M059J (cell line): ENCODE data around the gene ARHGAP44. TPM values are rescaled to one million over a fixed set of nuclear protein-coding genes. Genes with fewer than 3 reads are reported as not detected.
A peak's percentile ranks its signal among the peaks of the same experiment; 100 is the strongest.

Experiments used
- DNase-seq: peaks from one replicate; pipeline ENCODE4 v3.0.0-alpha.2; 2012; ENCODE audit warnings: low read depth
- total RNA-seq: library from RNA; depleted of rRNA; stranded (reverse); fragments of >200 nt; shearing (Covaris generic); gene quantifications from 2 replicates; pipeline ENCODE4 v1.2.3, GENCODE V29; 2014

The ARHGAP44 gene
- total RNA-seq, 1 experiment from 2014 or later = not detected

DNA sequence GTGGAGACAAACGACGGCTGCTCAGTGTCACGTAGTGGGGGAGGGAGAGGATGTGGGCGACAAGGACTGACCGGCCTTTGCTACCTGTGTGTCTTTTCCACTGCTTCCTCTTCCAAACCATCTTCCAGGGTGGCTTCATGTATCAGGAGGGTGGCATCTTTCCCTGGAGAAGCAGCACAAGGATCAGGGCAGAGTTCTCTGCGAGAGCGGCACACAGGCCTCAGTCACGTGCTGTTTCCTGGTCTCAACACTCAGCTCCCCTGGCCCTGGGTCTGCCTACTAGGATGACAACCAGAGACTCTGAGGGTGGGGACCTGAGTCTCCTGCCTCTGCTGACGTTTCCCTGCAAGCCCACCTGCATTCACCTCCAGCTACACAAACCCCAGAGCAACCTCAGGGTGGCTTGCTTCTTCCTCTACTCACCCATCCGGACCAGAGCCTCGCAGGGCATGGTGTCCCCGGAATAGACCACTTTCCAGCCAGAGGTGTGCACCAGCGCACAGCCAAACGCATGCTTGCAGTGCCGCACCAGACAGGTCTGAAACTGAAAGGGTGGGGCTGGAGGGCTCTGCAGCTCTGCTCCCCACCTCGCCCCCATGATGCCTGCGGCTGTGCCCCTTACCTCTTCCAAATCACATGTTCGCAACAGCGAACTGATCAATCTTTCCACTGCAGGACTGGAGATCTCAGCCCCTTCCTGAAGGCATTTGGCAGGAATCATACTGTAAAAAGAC, 205.2 kb downstream of the ARHGAP44 start:
- no peak for DNase-seq

DNA sequence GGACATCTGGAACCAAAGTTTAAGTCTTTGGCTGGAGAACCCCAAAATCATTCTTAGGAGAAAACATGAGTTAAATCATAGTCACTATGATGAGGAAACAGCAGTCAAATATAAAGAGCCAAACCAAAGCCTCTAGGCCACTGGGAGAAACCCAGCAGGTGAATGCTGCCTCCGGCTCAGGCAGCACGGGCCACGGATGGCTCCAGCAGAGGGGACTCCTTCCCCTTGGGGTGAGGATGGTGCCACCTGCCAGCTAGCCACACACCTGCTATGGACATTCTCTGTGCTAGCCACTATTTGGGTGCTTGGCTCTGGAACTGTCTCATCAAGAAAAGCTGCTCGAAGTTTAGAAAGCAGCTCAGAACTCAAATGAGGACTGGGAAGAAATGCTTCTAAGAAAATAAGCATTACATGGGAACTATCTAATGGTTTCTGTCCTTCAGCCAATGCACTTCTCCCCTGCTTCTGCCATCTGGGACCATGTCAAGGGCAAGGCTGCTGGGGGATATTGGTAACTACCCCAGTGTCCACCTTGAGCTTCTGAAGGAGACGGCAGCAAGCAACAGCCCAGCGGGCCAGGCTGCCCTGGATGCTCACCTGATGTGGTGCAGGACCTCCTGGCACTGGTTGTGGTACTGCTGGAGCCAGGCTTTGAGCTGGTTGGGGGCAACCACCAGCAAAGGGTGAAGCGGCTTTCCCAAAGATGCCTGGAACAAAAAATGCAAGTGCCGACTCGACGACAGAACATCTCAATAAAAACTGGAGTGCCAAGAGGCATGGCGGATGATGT, 206.0 kb downstream of the ARHGAP44 start:
- DNase-seq = no peak

DNA sequence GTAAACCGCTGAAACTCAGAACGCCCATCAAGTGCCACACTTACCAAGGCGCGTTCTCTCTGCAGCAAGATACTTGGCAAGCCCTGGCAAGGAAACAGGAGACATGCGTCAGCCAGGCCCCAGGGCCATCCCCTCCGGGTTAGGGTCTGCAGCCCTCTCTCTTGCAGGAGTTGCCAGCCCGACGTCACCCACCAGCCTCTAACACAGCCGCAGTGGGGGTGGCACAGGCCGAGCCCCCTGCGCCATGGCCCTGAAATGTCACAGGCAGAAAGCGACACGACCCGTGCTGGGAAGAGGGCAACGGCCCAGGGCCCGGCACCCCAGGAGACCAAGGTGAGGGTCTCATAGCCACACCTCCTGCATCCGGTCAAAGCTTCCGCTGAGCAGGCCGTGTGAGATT, 206.6 kb downstream of the ARHGAP44 start:
- DNase-seq = no peak

DNA sequence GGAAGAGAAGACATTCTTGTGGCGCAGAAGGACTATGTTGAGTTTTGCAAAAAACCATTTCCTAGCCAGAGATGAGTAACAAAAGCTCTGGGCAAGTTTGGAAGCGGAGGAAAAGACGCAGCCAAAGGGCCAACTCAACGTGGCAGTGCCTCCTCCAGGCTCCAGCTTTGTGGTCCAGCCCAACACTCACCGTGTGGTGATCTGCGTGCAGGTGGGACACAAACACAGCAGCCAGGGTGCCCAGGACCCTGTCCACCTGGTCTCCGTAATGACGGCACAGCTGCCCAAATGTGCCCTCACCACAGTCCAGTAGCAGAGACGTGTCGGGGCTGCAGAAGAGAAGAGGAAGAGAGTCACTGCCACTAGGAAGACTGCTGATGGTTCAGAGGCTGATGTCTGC, 207.1 kb downstream of the ARHGAP44 start:
- no peak for DNase-seq

DNA sequence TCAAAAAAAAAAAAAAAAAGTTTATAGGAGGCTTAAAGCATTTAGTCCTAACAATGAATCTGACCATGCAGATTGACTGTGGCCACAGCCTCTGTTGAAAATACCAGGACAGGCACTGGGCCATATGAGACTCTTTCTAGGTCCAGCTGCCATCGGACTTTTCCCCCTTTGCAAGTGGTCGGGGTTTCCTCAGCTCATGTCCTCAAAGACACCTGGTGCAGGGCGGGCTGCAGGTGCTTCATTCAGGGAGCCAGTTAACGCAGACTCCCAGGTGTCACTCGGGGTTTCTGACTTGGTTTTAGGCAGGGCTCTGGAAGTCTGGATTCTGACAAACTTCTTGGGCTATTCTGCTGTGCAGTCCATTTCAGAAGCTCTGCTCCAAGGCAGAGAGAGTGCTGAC, 207.6 kb downstream of the ARHGAP44 start:
- DNase-seq = no peak

DNA sequence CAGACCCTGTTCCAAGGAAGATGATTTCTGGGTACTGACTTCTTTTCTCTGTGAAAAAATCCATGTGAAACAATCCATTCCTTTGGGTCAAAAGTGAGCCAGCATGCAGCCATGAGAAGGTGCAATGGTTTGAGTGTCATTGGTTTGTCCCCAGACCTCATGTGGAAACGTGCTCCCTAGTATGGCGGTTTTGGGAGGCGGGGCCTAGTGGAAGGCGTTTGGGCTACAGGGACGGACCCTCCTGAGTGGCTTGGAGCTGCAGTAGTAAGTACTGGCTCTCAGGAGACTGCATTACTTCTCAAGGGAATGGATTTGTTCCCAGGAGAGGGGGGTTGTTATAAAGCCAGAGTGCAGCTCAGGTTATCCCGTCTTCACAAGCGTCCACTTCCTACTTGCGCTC, 209.2 kb downstream of the ARHGAP44 start:
- DNase-seq = no peak

DNA sequence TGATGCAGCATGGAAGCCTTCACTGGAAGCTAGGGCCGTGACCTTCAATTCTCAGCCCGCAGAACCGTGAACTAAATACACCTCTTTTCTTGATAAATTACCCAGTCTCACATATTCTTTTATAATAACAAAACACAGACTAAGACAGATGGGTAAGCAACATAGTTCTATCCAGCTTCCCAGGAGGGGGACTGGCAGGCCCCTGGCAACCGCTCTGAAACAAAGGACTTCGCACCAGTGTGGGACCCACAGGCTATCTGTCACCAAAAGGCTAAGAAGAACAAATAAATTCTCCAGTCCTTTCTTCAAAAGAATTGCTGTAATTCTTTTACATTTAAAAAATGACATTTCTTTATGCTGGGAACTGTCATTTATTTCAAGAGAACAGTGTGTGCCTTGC, 209.6 kb downstream of the ARHGAP44 start:
- DNase-seq = no peak

DNA sequence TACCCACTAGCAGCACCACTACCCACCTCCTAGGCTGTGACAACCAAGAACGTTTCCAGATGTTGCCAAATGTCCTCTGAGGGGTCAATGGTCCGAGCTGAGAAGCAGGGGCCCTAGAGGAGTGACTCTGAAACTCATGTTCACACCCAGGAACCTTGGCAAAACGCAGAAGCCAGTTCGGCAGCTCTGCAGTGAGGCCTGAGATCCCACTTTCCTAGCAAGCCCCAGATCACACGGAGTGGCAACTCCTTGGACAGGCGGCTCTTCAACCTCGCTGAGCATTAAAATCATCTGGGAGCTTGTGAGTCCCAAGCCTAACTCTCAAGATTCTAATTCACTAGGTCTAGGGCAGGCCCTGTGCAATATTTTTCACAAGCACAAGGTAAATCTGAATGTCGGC, 211.3 kb downstream of the ARHGAP44 start:
- DNase-seq = no peak

DNA sequence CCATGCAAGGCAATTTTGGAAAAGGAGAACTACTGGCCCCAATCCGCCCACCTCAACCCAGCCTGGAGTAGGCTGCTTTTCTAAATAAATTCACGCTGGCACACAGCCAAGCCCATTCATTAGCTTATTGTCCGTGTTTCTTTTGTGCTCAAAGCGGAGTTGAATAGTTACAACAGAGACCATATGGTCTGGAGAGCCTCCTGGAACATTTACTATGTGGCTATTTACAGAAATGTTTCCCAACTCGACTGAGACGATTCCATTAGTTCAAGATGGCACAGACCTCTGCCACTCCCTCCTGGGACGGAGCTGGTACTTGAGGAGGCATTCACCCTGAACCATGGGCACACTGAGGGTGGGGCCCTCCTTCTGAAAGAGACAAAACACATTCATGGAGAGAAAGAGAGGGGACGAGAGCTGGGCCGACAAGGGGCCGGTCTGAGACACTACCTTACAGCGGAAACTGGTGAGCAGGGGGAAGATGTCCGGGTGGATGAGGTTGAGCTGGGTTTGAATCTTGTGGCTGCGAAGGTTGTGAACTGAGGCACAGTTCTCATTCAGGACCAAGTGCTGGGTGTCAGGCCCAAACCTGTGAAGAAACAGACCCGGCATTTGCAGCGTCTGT, 212.8 kb downstream of the ARHGAP44 start:
- DNase-seq = no peak

DNA sequence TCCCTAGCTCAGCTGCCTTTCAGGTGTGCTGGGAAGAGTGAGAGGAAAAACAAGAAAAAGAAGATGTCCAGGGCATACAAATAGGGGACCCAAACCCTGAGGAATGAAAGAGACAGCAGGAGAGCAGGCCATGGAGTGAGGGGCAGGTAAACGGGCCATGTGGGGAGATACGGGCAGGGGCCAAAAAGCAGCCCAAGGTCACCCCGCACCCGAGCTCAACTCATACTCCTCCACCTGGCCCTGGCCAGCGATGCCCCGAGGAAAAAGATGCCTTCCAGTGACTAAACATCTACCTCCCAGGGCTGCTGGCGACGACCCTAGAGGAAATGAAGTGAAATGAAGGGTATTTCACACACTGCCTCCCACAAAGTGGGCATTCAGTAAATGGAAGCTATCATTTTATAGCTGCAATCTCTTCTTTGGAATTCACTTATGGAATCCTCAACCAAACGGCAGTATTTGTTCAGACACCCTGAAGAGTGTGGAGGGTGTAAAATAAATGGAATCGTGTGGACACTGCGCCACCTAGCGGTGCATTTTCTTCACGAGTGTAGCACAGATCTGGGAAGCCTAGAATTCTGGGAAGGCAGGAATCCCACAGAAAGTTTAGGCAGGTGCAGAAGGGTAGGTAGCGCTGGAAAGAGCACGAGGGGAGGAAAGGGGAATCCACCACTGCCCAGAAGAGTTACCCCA, 213.6 kb downstream of the ARHGAP44 start:
- DNase-seq = peak; percentile 66

DNA sequence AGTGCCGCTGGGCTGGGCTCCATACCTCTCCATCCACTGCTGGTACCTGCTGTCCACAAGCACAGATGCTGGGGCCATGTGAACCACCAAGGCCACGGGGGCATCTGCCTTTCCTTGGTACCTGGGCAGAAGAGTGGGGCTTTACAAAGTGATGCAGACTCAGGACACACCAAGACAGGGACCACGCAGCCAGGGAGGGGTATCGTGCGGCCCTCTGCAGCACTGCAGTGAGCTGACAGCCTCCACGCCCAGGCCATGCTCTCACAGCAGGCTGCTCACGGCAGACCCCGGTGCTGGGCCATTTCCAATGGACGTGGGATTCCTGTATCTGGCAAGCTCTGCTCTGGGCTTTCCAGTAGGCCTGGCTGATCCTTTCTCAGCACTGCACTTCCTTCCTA, 214.2 kb downstream of the ARHGAP44 start:
- no peak for DNase-seq

DNA sequence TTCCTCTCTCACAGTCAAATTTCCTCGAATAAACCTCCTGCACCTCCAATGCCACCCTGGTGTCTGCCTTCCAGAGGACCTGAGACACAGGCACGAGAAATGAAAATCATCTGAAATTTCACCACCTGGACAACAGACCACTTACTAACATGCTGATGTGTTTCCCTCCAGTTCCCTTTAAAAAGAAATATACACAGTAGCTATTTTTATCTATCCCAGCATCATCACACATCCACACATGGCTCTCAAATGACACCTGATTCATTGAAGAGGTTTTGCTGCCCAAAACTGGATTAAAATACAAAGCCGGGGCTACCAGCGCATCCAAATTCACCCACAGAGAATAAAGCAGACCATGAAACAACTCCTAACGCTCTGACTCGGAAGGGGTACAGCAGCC, 214.6 kb downstream of the ARHGAP44 start:
- no peak for DNase-seq

DNA sequence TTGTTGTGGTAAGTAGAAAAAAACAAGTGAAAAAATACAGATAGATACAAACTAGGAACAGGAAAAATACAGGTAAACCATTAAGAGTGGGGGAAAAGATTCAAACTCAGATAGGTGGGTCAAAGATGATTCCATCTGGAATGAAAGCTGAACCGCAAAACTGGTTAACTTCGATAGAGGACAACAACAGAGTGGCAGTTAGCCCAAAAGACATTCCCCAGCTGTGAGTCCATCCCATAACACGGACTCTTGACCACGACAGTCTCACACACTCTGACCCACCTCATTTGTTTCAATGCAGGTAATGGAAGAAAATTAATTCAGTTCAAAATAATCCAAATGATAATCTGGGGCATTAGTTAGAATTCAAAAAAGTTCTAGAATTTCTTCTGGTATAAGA, 215.0 kb downstream of the ARHGAP44 start:
- peak; percentile 62 for DNase-seq

DNA sequence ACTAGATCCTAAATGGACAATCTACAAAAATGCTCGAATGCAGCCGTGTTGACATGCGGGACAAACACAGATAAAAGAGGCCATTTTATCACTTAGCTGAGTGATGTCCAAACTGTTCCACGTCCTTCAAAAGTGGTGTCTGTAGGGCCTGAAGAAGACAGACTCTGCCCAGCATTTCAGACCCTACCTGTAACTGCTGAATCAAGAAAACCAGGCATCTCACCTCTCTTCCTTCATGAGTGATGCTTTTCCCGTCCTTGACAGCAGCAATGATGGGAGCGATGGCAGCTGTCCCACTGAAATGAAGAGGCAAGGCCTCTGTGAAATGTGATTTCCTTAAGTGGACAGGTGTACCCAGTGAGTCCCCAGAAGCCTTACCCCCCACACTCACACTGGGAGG, 216.2 kb downstream of the ARHGAP44 start:
- DNase-seq = no peak

DNA sequence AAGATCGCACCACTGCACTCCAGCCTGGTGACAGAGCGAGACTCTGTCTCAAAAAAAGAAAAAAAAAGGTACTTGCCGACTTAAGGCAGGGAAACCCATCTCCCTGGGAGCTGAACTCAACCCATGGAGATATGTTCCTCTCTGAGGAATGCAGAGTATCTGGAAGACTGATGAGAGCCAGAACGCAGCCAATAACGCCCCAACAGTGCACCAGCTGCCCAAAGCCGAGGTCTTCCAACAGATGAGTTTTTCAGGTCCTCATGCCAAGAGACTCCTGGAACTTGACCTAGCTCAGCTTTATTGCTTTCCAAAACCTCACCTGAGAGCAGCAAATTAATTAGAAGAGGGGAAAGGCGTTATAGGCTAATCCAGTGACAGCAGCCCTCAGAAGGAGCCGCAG, 219.2 kb downstream of the ARHGAP44 start:
- no peak for DNase-seq

DNA sequence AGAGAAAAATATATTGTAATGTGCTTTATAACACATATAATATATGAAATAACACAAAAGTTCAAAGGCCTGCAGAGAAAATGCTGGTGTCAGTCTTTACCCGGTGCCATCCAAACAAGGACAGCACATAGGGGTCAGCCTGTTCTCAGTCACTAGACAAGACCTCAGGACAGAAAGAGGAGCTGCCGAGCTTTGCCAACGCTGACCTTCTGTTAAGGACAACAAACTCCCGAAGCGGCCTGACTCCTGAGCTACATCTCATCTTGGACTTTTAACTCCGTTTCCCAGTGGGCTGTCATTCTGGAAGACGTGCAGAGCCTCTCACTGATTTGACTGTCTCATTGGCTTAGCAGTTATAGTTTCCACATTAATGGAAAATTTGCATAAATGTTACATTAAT, 221.7 kb downstream of the ARHGAP44 start:
- no peak for DNase-seq

DNA sequence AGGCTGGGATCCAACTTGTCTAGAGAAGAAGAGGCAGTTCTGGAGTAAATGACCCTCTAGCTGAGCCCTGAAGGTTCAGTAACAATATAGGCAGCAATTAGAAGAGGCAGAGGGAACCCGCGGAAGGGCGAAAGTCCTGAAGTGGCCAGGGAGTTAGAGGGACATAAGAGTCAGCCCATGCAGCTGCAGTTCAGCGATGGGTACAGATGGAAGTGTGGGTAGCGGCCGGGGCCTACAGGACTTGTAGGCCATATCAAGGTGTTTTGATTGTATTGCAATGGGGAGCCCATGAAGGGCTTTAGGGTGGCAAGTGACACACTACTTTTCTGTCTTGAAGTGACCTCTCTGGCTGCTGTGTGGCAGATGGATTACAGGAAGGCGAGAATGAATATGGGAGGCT, 225.5 kb downstream of the ARHGAP44 start:
- no peak for DNase-seq

DNA sequence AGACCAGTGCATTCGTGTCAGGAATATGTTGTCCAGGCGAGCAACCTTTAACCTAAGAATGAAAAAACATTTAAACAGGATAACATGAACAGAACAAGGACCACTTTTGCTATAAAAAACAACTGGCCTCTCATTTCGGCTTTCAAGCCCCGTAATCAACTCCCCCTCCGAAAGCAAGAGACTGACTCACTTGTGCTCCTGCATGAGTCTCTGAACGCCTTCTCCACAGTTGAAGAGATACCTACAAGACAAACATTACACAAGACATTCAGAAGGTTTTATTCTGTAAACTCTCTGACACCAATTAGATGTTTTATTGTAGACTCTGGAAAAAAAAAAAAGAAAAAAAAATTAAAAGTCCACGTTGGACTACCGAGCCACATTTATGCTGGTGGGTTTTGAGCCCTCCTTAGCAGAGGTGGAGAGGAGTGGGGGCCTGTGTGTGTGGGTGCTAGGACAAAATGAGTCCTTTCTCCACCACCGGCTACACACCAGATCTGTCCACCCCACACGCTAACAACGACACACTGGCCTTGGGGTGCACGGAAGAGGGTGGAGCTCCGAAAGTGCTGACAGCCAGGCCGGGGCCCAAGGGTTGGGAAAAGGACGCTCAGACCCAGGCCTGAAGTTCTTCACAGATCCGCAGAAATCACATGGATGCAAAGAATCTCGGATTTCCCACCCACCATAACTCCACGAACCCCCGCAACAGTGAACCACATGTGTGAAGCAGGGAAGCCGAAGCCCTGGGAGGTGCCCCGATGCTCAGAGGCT, 227.8 kb downstream of the ARHGAP44 start:
- no peak for DNase-seq

DNA sequence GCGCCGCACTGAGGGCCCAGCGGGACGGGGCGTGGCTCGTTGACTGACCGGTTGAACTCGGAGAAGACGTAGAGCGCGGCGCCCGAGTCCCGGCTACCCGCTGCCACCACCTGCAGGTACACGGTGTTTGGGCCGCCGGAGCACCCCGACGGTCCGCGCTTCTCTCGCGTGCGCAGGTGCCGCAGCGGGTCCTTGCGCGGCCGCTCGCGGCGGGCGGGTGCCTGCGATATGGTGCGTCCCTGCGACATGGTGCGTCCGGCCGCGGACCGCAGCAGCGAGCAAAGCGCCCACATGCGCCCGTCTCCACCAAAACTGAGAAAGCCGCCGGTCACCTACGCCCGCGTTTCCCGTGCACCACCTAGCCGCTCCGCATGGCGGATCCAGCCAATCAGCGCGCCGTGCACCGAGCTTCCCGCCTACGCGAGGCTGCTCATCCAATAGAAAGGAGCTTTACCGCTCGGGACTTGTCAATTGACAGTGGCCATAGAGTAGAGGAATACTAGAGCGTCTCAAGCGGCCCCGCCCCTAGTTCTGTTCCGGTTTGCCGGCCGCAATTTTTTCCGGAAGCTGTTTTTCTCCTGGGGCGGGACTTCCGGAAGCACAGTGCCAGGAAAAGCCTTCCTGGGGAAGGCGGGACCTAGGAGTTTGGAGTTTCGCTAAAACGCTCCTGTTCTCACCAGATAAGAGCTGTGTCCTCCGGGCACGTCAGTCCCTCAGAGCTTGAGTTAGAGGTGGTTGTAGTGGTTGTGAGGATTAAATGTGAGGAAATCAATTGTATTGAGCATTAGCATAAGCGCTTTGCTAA, 228.6 kb downstream of the ARHGAP44 start, which contains the start of gene ELAC2:
Gene ELAC2 (minus strand): TSS at position 373 of the 805 bp plus-strand sequence. CDS start 80 bp downstream, at position 293.
- DNase-seq = peak; percentile 97

DNA sequence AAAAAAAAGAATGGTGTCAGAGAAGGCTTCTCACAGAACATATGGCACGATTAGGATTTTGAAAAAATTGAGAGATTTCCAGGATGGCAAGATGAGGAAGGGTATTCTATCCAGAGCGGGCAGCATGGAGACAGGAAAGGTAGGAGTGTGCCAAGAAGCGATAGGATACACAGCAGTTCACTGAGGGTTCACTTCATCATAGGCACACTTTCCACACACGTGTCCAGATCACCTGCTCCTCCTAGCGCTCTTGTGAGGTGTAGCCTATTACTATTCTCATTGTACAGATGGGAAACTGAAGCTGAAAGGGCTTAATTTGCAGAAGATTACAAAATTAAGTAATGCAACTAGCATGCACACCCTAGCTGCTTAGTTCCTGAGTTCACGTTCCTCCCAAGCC, 234.7 kb downstream of the ARHGAP44 start:
- DNase-seq = no peak
